ENCODE results near the gene TNNI2. TPM values are rescaled to one million over a fixed set of nuclear protein-coding genes. Genes with fewer than 3 reads are reported as not detected.

The TNNI2 gene
- total RNA-seq, 1 donor from 2014 or later, result not detected

GRCh38 chr11:1822648-1823375 lies 16.0 kb upstream of the TNNI2 start:
- DNase-seq, result no peak

- no peak for DNase-seq
These were observed 15.2 kb upstream of the TNNI2 start for GRCh38 chr11:1823376-1824220.

- DNase-seq, result no peak
These were observed 14.4 kb upstream of the TNNI2 start for GRCh38 chr11:1824221-1825038.

GRCh38 chr11:1825039-1825740 lies 13.6 kb upstream of the TNNI2 start:
- peak; percentile 51 for DNase-seq

GRCh38 chr11:1825785-1826451 lies 12.9 kb upstream of the TNNI2 start:
- DNase-seq, result no peak

- no peak for DNase-seq
These were observed 12.2 kb upstream of the TNNI2 start for GRCh38 chr11:1826552-1827094.

- DNase-seq, result peak; percentile 33
These were observed 11.5 kb upstream of the TNNI2 start for GRCh38 chr11:1827095-1827813.

- no peak for DNase-seq
These were observed 10.8 kb upstream of the TNNI2 start for GRCh38 chr11:1827931-1828330.

- DNase-seq, result no peak
These were observed 10.2 kb upstream of the TNNI2 start for GRCh38 chr11:1828542-1828941.

- no peak for DNase-seq
These were observed 9.6 kb upstream of the TNNI2 start for GRCh38 chr11:1829039-1829820.

GRCh38 chr11:1830004-1830321 lies 8.8 kb upstream of the TNNI2 start:
- no peak for DNase-seq

GRCh38 chr11:1830322-1831223 lies 8.2 kb upstream of the TNNI2 start:
- no peak for DNase-seq

GRCh38 chr11:1831338-1832210 lies 7.2 kb upstream of the TNNI2 start:
- no peak for DNase-seq

GRCh38 chr11:1832211-1832919 lies 6.4 kb upstream of the TNNI2 start:
- DNase-seq, result peak; percentile 44

GRCh38 chr11:1832920-1833295 lies 5.9 kb upstream of the TNNI2 start:
- no peak for DNase-seq

GRCh38 chr11:1834062-1834610 lies 4.6 kb upstream of the TNNI2 start:
- no peak for DNase-seq
